Measurements from ENCODE around the gene SMARCC1. TPM values are rescaled to one million over a fixed set of nuclear protein-coding genes. Genes with fewer than 3 reads are reported as not detected.

Gene SMARCC1
- total RNA-seq, 2 donors from 2014 or later = 37.2 to 38.7 TPM

- Histone ChIP-seq H3K36me3 (peaks cover 19% of the 10 kb centered on the region), H3K27me3 (replicated peaks; ENCODE audit: insufficient read depth) (no peaks in the 10 kb centered on the region), H3K4me1 (ENCODE audit: control insufficient read depth in 1 of 2, low read depth in 2 of 2) (no peaks in the 10 kb centered on the region), H3K27ac (no peak overlapping the region), H3K9me3 (no peaks in the 10 kb centered on the region), H3K4me3 (no peak overlapping the region)
- ATAC-seq (ENCODE audit: insufficient number of reproducible peaks, low FRiP score, low read depth) (no peak), DNase-seq (ENCODE audit: low spot score) (no peak)
- TF ChIP-seq CTCF (IDR thresholded peaks at IDR 0.05) = no peak
Measured at GRCh38 chr3:47628426-47628825, 153.3 kb downstream of the SMARCC1 start.

GRCh38 chr3:47622671-47623461 lies 158.8 kb downstream of the SMARCC1 start:
- H3K9me3 ChIP-seq = no peaks in the 10 kb centered on the region
- no peak overlapping the region for H3K27ac ChIP-seq
- DNase-seq (ENCODE audit: low spot score) (no peak), ATAC-seq (ENCODE audit: insufficient number of reproducible peaks, low FRiP score, low read depth) (no peak)
- no peak for TF ChIP-seq CTCF (IDR thresholded peaks at IDR 0.05)
- H3K36me3 ChIP-seq = peaks cover 22% of the 10 kb centered on the region
- no peak overlapping the region for H3K4me3 ChIP-seq
- no peaks in the 10 kb centered on the region for H3K4me1 ChIP-seq (ENCODE audit: control insufficient read depth in 1 of 2, low read depth in 2 of 2)
- H3K27me3 ChIP-seq (replicated peaks; ENCODE audit: insufficient read depth) = no peaks in the 10 kb centered on the region

GRCh38 chr3:47617086-47618010 lies 164.3 kb downstream of the SMARCC1 start:
- Histone ChIP-seq H3K36me3 (peaks cover 19% of the 10 kb centered on the region), H3K27ac (no peak overlapping the region), H3K9me3 (no peaks in the 10 kb centered on the region), H3K4me1 (ENCODE audit: control insufficient read depth in 1 of 2, low read depth in 2 of 2) (peaks cover 4 to 7% of the 10 kb centered on the region in 2 donors), H3K27me3 (replicated peaks; ENCODE audit: insufficient read depth) (no peaks in the 10 kb centered on the region), H3K4me3 (no peak overlapping the region)
- TF ChIP-seq CTCF (IDR thresholded peaks at IDR 0.05) = no peak
- DNase-seq (ENCODE audit: low spot score) = no peak
- no peak for ATAC-seq (ENCODE audit: insufficient number of reproducible peaks, low FRiP score, low read depth)

- Histone ChIP-seq H3K27ac (no peak overlapping the region), H3K4me1 (ENCODE audit: control insufficient read depth in 1 of 2, low read depth in 2 of 2) (peaks cover 12 to 22% of the 10 kb centered on the region in 2 donors)
- TF ChIP-seq CTCF (IDR thresholded peaks at IDR 0.05) = no peak
Measured at GRCh38 chr3:47614788-47615187, 166.9 kb downstream of the SMARCC1 start.

GRCh38 chr3:47613722-47614121 lies 168.0 kb downstream of the SMARCC1 start:
- Histone ChIP-seq H3K27ac (no peak overlapping the region), H3K27me3 (replicated peaks; ENCODE audit: insufficient read depth) (no peaks in the 10 kb centered on the region), H3K9me3 (no peaks in the 10 kb centered on the region), H3K36me3 (peaks cover 15% of the 10 kb centered on the region), H3K4me1 (ENCODE audit: control insufficient read depth in 1 of 2, low read depth in 2 of 2) (peaks cover 12 to 22% of the 10 kb centered on the region in 2 donors), H3K4me3 (no peak overlapping the region)
- DNase-seq (ENCODE audit: low spot score) (no peak), ATAC-seq (ENCODE audit: insufficient number of reproducible peaks, low FRiP score, low read depth) (no peak)
- TF ChIP-seq CTCF (IDR thresholded peaks at IDR 0.05) = no peak

More at GRCh38 chr3:47614788-47615187, 166.9 kb downstream of the SMARCC1 start:
- Histone ChIP-seq H3K9me3 (no peaks in the 10 kb centered on the region), H3K27me3 (replicated peaks; ENCODE audit: insufficient read depth) (no peaks in the 10 kb centered on the region), H3K4me3 (no peak overlapping the region), H3K36me3 (peaks cover 16% of the 10 kb centered on the region)
- no peak for ATAC-seq (ENCODE audit: insufficient number of reproducible peaks, low FRiP score, low read depth)
- no peak for DNase-seq (ENCODE audit: low spot score)

All from thoracic aorta (tissue), 2 donors.